ENCODE results near the gene L3MBTL1. TPM values are rescaled to one million over a fixed set of nuclear protein-coding genes. Genes with fewer than 3 reads are reported as not detected.
A peak's percentile ranks its signal among the peaks of the same experiment; 100 is the strongest.
"Not testable (repeated sequence)": the region's sequence is repeated elsewhere in the genome, so short reads cannot be mapped to it uniquely, and the experiment has no call there.

Gene L3MBTL1
- total RNA-seq, 1 donor from 2014 or later = 3.6 TPM

DNA sequence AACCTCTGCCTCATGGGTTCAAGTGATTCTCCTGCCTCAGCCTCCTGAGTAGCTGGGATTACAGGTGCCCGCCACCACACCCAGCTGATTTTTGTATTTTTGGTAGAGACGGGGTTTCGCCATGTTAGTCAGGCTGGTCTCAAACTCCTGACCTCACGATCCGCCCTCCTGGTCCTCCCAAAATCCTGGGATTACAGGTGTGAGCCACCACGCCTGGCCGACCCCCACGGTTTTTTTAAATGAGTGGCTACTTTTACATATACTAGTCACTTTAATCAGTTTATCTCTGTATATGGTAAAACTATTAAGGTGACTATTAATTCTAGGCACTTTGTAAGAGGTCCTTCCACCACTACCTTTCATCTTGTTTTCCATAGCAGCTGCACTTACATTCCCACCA is 5.5 kb upstream of the L3MBTL1 start:
- not testable (repeated sequence) for ATAC-seq; DNase-seq (ENCODE audit: low spot score)

DNA sequence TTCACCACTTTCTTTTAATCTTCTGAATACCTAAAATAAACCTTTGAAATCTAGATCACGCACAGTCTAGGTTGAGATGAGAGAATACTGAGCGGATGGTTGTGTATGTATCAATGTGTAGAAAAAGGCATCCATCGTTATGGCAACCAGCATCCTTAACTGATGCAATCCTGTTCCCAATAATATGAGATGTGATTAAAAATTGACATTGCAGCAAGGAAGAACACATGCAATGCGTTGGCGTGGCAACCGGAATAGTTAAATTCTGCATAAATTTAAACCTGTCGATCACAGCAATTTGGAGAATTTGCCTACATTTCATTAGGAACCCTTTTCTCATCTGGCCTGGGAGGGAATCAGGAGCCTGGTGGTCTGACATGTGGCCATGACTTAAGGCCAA is 1.3 kb upstream of the L3MBTL1 start:
- no peak for DNase-seq (ENCODE audit: low spot score)
- ATAC-seq = no peak

DNA sequence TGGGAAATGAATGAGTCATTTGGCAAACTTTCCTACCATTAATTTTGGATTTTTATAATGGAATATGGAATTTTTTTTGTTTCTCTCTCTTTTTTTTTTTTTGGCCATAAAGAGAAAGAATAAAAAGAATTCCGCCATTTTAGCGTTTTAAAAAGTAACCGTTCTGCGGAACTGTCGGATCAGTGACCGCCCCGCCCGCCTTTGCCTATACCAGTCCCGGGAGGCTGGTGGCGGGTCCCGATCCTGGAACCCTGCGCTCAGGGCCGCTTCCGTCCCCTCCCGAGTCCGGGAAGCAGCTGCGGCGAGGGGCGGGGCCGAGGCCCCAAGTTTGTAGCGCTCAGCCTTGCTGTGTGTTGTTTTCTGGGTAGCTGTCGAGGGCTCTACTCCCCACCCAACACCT is 609 bp downstream of the L3MBTL1 start:
- no peak for ATAC-seq
- DNase-seq (ENCODE audit: low spot score) = no peak

DNA sequence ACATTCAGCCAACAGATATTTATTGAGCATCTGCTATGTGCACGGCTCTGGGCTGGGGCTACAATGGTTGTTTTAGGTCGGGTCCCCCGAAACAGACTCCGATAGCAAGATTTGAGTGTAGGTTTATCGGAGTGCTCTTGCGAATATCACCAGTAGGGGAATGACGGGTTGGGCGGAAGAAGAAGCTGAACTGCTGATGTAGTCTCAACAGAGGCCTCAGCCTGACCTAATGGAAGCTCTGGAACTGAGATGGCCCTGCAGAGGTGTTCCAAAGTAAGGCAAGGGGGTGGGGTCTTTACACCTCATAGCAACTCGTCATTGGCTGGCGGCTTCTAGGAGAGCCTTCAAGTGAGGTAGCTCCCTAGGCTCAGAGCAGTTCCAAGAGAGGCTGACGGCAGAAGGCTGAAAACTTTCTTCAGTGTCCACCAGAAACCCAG is 1.1 kb downstream of the L3MBTL1 start:
- DNase-seq (ENCODE audit: low spot score) (no peak), ATAC-seq (no peak)

DNA sequence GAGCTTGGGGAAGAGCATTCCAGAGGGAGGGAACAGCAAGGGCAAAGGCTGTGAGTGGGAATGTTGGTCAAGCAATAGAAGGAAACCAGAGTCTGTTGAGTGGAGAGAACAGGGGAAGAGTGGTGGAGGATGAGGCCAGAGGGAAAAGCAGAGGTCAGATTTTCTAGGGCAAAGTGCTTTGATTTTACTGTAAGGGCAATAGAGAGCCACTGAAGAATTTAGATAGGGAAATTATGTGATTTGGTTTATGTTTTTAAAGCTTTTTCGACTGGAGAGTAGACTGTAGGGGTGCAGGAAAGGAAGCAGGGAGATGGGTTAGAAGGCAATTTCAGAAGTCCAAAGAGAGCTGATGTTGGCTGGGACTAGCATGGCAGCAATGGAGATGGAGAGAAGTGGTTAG is 4.4 kb downstream of the L3MBTL1 start:
- no peak for ATAC-seq
- DNase-seq (ENCODE audit: low spot score) = no peak

DNA sequence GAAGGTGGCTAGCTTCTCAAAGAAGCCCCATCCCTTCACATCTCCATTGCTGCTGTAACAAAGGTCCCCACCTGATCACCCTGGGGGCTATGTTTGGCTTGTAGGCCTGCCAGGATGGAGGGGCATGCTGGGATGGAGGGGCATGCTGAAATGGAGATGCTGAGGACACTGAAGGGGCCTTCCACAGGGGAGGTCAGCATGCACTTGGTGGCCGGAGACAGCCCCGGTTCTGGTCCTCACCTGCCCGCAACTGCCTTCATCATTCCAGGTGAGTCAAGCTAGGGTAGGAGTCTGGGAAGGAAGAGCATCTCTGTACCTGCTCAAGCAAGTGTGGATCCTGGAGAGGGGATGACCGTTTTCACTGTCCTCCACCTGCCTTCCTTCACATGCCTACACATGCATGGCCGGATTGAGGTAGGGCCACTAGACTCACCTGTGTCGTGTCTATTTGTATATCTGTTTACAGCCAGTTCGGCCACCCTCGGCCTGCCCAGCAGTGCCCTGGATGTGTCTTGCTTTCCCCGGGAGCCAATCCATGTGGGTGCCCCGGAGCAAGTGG is 6.0 kb downstream of the L3MBTL1 start:
- DNase-seq (ENCODE audit: low spot score) = no peak

DNA sequence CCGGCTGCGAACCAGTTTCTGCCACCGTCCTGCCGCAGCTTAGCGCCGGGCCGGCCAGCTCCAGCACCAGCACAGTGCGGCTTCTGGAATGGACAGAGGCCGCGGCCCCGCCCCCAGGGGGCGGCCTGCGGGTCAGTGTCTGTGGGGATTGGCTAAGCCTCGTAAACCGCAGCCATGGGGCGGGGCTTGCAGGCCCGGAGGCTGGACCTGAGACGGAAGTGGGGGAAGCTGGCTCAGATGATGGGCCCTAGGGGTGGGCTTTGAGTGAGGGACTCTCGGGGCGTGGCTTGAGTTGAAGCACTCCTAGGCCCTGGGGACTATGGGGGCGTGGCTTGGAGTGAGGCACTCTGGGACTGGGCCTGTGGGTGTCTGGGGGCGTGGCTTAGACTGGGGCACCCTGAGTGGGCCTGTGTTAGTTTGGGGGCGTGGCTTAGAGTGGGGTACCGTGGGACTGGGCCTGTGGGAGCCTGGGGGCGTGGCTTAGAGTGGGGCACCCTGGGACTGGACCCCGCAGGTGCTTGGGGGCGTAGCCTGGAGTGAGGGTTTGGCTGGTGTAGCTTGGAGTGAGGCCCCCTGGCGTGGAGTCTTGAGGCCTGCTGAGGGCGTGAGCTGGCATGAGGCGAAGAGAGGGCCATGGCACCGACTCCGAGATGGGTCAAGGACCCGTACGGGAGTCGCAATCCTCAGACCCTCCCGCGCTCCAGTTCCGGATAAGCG is 6.6 kb downstream of the L3MBTL1 start:
- ATAC-seq (peak; percentile 92), DNase-seq (ENCODE audit: low spot score) (peak; percentile 98)

More for the DNA sequence above, 6.0 kb downstream of the L3MBTL1 start:
- ATAC-seq = peak; percentile 6

DNA sequence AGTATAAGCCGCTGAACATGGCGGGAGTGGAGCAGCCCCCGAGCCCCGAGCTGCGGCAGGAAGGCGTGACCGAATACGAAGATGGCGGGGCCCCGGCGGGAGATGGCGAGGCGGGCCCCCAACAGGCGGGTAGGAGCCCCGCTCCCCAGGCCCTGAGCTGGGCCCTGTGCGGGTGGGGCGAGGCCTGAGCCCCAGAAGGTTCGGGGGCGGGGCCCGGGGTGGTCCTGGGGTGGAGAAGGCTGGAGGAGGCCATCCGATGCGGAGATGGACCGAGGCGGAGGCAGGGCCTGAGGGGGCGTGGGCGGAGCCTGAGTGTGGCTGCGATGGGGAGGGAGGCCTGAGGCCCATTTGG is 7.1 kb downstream of the L3MBTL1 start:
- DNase-seq (ENCODE audit: low spot score) (peak; percentile 48), ATAC-seq (no peak)

DNA sequence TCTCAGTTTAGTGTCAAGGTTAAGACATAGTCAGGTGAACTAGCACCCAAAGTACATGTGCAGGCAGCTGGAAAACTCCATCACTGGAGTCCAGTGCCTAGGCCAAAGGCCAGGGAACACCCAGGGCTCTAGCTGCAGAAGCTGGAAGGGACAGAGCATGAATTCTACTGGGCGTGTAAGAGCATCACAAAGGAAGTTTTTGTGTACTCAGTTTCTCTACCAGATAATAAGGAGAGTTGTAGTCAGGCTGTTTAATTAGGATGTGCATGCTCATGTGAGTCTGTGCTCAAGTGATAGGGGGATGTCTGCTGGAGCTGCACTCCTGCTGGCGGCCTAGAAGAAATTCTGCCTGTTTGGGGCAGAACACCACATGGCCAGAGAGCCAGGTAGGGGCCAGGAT is 8.1 kb downstream of the L3MBTL1 start:
- ATAC-seq (no peak), DNase-seq (ENCODE audit: low spot score) (no peak)

DNA sequence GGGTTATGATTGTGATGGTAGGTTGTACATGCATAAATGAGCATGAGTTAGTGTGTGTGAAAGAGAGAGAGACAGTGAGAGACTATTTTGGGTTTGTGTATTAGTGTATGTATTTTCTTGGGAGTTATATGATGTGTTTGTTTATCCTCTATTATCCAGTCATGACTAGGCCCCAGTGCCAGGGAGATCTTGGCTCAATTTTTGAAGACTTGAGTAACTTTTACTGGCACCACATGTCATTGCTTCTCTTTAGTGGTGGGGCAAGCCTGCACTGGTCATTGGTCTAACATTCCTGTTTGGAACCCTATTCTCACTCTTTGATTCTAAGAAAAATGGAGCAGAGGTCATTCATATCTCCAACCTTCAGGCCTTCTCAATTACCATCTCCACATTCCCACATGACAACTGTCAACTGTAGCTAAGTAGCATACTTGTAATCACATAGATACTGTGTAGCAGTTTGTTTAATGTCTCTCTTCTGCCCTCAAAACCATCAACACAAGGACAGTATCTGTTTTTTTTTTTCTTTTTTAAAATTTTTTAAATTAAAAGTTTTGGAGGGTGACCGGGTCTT is 8.8 kb downstream of the L3MBTL1 start:
- no peak for DNase-seq (ENCODE audit: low spot score)
- no peak for ATAC-seq

DNA sequence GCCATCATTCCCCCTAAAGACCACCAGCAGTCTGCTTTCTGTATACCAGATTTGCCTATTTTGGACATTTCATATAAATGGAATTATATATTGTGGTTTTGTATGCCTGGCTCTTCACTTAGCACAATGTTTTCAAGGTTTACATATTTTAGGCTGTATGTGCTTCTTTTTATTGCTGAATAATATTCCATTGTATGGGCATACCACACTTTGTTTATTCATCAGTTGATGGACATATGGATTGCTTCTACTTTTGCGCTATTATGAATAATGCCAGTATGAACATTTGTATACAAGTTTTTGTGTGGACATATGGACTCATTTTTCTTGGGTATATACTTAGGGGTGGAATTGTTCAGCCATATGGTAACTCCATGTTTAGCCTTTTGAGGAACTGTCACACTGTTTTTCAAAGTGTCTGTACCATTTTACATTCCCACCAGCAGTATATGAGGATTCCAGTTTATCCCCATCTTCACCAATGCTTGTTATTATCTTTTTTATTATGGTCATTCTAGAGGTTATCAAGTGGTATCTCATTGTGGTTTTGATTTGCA is 12.7 kb downstream of the L3MBTL1 start:
- DNase-seq (ENCODE audit: low spot score) (no peak), ATAC-seq (no peak)

DNA sequence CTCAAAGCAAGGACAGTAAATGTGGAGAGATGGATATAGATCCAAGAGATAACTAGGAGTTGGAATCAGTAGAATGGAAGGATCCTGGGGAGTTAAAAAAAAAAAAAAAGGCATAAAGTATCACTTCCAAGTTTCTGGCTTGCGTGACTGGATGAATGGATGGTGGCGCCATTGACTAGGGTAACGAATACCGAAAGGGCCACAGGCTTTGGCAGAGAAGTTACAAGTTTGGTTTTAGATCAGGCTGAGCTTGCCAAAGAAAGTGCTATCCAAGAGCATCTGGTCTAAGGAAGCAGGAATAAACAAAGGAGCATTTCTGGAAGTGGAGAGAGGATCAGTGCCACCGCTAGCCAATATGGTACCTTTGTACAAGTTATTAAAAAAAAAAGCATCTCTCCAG is 17.5 kb downstream of the L3MBTL1 start:
- ATAC-seq = no peak
- no peak for DNase-seq (ENCODE audit: low spot score)

DNA sequence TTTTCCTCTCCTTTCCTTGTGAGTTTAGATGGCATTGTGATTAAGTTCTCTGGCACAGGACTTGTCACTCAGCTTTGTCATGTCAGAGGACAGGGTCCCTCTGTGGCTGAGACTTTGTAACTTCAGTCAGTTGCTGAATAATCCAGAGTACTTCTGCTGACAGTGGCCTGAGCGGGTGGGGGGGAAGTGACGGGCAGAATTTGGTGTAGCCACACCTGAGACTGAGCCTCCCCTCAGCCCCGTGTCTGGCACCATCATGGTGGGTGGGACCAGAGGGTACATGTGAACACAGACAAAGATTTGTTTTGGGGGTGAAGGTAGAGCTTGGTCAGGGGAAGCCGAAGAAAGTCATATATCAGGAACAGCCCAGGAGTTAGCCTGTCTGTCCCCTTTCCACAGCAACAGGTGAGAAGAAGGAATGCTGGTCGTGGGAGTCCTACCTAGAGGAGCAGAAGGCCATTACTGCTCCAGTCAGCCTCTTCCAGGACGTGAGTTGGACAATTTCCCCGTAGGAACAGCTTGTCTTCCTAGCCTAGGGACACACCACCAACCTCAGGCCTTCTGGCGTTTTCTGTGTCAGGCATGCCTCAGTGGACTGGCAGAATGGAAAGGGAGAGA is 20.9 kb downstream of the L3MBTL1 start:
- no peak for ATAC-seq

DNA sequence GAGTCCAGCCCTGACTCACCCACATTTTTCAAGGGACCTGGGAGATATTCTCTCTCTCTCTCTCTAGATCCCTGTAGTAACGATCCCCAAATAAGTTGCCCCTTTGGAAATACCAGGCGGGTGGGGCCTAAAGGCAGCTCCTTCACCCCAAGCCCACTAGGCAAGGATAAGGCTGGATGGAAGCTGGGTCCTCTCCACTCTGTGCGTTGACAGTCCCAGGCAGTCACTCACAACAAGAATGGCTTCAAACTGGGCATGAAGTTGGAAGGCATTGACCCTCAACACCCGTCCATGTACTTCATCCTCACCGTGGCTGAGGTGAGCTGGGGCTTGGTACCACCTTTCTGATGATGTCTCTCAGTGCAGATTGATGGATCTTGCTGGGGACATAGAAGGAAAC is 21.6 kb downstream of the L3MBTL1 start:
- no peak for ATAC-seq

More for the DNA sequence above, 20.9 kb downstream of the L3MBTL1 start:
- no peak for DNase-seq (ENCODE audit: low spot score)

DNA sequence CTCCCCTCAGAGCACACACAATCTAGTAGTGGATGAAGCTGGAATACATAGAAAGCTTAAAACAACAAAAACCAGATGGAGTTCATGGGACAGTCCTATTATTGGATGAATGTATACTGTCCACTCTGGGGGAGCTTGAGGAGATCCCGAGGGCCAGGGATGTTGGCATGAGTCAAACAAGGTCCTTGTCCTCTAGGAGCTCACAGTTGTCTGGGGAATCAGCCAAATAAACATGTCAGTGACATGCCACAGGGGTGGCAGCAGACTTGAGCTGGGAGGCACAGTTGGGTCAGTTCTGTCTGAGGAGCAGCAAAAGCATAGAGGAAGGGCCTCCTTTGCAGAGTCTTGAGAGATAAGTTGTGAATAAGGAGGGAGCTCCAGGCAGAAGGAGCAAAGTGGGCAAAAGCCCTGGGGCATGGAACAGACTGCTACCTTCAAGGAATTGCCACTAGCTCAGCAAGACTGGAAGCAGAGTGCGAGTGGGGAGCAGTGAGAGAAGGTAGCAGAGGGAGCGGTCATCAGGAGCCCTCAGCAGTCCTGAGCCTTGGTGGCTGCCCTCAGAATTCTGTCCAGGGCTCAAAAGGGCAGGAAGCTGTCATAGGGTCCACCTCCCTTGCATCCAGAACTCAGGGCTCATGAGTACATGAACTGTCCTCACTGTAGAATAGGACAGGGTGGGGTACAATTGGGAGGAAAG is 22.1 kb downstream of the L3MBTL1 start:
- DNase-seq (ENCODE audit: low spot score) = no peak
- ATAC-seq = no peak

More for the DNA sequence above, 21.6 kb downstream of the L3MBTL1 start:
- DNase-seq (ENCODE audit: low spot score) = no peak

DNA sequence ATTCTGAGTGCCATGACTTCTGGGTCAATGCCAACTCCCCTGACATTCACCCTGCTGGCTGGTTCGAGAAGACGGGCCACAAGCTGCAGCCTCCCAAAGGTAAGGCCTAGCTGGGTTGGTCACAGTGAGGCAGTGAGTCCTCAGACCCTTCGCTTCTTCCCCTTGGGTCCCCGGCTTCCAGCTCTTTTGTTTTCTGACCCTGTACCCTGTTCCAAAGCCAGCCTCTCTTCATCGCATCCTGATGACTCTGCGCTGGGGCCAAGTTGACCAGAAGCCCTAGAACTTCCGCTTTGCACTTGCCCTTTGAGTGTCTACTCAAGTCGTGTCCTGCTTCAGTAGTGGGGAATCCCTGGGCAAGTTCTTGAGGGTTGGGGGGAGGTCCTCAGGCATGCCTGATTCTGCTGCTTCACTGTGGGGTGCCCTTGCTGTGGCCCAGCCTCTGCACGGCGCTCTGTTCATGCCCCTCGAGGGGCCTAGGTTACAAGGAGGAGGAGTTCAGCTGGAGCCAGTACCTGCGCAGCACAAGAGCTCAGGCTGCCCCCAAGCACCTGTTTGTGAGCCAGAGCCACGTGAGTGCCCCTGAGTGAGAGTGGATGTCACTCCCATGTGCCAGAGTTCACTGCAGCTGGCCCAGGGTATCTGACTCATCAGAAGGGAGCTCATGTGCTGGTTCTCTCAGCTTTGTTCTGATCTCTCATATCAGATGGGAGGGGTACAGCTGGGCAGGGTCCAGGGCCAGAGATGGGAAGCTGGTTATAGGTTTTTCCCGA is 23.0 kb downstream of the L3MBTL1 start:
- no peak for ATAC-seq

DNA sequence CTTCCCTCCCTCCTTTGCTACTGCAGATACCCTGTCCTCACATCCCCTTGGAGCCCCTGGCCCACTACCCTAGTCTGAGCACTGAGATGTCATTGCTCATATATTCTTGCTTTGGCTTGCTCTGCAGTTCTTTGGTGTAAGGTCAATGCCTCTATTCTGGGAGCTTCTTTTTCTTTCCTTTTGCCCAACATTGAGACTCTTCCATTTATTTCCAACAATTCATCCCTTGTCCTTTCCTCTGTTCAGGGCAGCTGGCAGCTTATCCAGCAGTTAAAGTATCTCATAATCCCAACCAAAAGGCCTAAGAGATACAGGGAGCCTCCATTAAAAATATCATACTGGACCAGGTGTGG is 23.6 kb downstream of the L3MBTL1 start:
- ATAC-seq (no peak), DNase-seq (ENCODE audit: low spot score) (no peak)

More for the DNA sequence above, 23.0 kb downstream of the L3MBTL1 start:
- no peak for DNase-seq (ENCODE audit: low spot score)

DNA sequence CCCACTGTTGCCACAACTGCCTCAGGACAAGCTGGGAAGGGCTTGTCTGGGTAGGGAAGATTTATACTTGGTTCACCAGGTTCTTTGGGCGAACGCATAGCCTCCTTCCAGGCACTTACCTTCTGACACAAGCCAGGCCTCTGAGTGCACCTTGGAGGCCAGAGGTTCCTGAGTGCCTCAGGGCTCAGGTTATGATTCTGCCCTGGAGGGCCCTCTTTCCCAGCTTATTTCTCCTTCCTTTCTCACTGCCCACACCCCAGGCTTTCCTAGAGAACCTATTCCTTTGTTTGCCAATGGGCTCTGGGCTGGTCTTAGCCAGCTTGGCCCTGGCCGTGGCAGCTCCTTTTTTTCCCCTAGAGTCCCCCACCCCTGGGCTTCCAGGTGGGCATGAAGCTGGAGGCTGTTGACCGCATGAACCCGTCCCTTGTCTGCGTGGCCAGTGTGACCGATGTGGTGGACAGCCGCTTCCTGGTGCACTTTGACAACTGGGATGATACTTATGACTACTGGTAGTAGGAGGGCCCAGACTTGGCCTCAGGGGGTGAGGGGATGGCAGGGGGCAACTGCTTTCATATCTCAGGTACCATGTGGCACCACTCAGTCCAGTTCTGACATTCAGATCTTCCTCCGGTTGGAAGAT is 25.0 kb downstream of the L3MBTL1 start:
- DNase-seq (ENCODE audit: low spot score) (no peak), ATAC-seq (no peak)

DNA sequence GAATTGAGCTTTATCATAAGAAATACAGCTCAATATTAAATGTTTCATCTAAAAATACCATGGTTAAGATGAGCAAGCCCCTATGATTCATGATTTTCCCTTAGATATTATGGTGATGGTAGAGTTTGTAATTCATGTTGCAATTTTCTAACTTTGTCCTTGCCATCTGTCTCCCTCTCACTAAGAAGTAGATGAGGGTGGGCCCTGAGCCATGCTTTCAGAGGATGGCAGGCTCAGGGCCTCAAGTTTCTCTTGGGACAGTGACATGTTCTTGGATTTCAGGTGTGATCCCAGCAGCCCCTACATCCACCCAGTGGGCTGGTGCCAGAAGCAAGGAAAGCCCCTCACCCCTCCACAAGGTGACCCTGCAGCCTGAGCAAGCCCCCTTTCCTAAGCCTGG is 25.6 kb downstream of the L3MBTL1 start:
- no peak for DNase-seq (ENCODE audit: low spot score)
- no peak for ATAC-seq

DNA sequence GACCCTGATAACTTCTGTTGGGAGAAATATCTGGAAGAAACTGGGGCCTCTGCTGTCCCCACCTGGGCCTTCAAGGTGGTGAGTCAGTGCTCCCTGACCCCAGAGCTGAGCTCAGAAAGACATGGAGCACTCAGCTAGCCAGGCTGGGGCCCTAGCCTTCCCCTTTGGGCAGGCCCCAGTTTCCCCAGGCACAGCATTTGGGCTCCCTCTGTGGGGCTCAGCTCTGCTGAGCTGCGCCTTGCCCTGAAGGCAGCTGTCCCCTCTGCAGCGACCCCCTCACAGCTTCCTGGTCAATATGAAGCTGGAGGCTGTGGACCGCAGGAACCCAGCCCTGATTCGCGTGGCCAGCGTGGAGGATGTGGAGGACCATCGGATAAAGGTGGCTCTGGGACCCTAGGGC is 26.5 kb downstream of the L3MBTL1 start:
- DNase-seq (ENCODE audit: low spot score) (no peak), ATAC-seq (no peak)

All from left lobe of liver (tissue), 2 donors.